K562 (cell line): ENCODE measurements around the gene ACSBG1. TPM values are rescaled to one million over a fixed set of nuclear protein-coding genes. Genes with fewer than 3 reads are reported as not detected.
A peak's percentile ranks its signal among the peaks of the same experiment; 100 is the strongest.

Source experiments
- ATAC-seq: fragments of 200-7000 bp; cut with Tn5 transposase; 3 replicates; pipeline ENCODE4 v1.9.1; 2020; ENCODE audit warnings: moderate library complexity
- BruUV-seq: library from RNA; stranded (reverse); fragments of 400-500 nt; replicated peaks from 2 replicates; lab custom pipeline; 2021; lab: Mats Ljungman, UMichigan
- CTCF ChIA-PET: fragments of 300-600 bp; formaldehyde crosslinking; extraction: SDS; loops from one replicate; lab custom pipeline; 2021; ENCODE audit warnings: low intra/inter-chr PET ratio; lab: Yijun Ruan, JAX
- POLR2A ChIA-PET: fragments of 300-600, 350-650 bp; sonication (Branson Sonifier 250); formaldehyde crosslinking; extraction: SDS; loops from one replicate; lab custom pipeline; 2021; ENCODE audit warnings: antibody characterized with exemption, inconsistent platforms; lab: Yijun Ruan, JAX
- DNase-seq, 4 experiments: peaks; one replicate each; pipeline versions ENCODE4 v3.0.0 to v3.0.0-alpha.2; 2011 to 2018; ENCODE audit warnings: low spot score in 3 of 4, mixed read lengths in 3 of 4; ENCODE audit errors: extremely low read depth in 1 of 4
- FAIRE-seq: peaks from 2 replicates; lab custom pipeline; 2011; peaks lifted over from hg19 to GRCh38; lab: Jason Lieb, UNC
- H2AFZ ChIP-seq: 2 replicates; pipeline ENCODE4 v1.6.0; 2011; ENCODE audit warnings: low read depth, low read length, control low read depth, inconsistent platforms
- H3K27ac ChIP-seq: fragments of 200-600 bp; 3 replicates; pipeline ENCODE4 v1.8.0; 2011; ENCODE audit warnings: low read depth, mild to moderate bottlenecking, control low read depth, inconsistent platforms, low read length, moderate library complexity, mixed read lengths; ENCODE audit errors: extremely low read depth
- H3K27me3 ChIP-seq, 2 experiments: fragments of 300-600 bp in 1 of 2; 2 replicates in 1 of 2; 3 replicates in 1 of 2; pipeline versions ENCODE4 v1.6.0 to v1.8.0; 2011; ENCODE audit warnings: inconsistent platforms in 2 of 2, low read length in 2 of 2, mild to moderate bottlenecking in 1 of 2, mixed read lengths in 1 of 2, moderate library complexity in 1 of 2; ENCODE audit not compliant: control insufficient read depth in 2 of 2, insufficient read depth in 2 of 2
- H3K36me3 ChIP-seq: fragments of 300-600 bp; 3 replicates; pipeline ENCODE4 v1.8.0; 2011; ENCODE audit warnings: mild to moderate bottlenecking, low read length, inconsistent platforms; ENCODE audit not compliant: control insufficient read depth, insufficient read depth
- H3K4me1 ChIP-seq, 2 experiments: fragments of 200-600 bp in 1 of 2; replicated peaks in 1 of 2; 2 replicates in 1 of 2; 3 replicates in 1 of 2; pipeline versions ENCODE4 v1.5.1 to v1.8.0; 2011; ENCODE audit warnings: inconsistent platforms in 2 of 2, low read length in 2 of 2, mild to moderate bottlenecking in 1 of 2, mixed read lengths in 1 of 2, moderate library complexity in 1 of 2; ENCODE audit not compliant: control insufficient read depth in 2 of 2, insufficient read depth in 2 of 2
- H3K4me2 ChIP-seq: 2 replicates; pipeline ENCODE4 v1.6.1; 2011; ENCODE audit warnings: low read length, control low read depth, inconsistent platforms, mixed read lengths; ENCODE audit not compliant: insufficient read depth
- H3K4me3 ChIP-seq: fragments of 200-600 bp; sonication (generic), shearing (Covaris generic); 2 replicates; pipeline ENCODE4 v1.5.1; 2016; ENCODE audit warnings: control low read depth, inconsistent platforms
- H3K79me2 ChIP-seq: fragments of 200-600 bp; 3 replicates; pipeline ENCODE4 v1.8.0; 2011; ENCODE audit warnings: low read length, inconsistent platforms; ENCODE audit not compliant: control insufficient read depth, insufficient read depth
- H3K9ac ChIP-seq, 2 experiments: 2 replicates each; pipeline versions ENCODE4 v1.6.0 to v1.6.1; 2011; ENCODE audit warnings: low read depth in 2 of 2, low read length in 2 of 2, control low read depth in 1 of 2, inconsistent platforms in 1 of 2, mild to moderate bottlenecking in 1 of 2, mixed read lengths in 1 of 2; ENCODE audit not compliant: insufficient read depth in 1 of 2
- H3K9me1 ChIP-seq: one replicate; pipeline ENCODE4 v1.6.0; 2011; ENCODE audit warnings: inconsistent platforms, mild to moderate bottlenecking, low read length, moderate library complexity; ENCODE audit not compliant: control insufficient read depth, insufficient read depth
- H3K9me3 ChIP-seq: replicated peaks from 2 replicates; pipeline ENCODE4 v1.5.1; 2011; ENCODE audit warnings: low read depth, low read length, inconsistent platforms; ENCODE audit not compliant: control insufficient read depth, insufficient read depth
- H4K20me1 ChIP-seq: replicated peaks from 2 replicates; pipeline ENCODE4 v1.6.1; 2011; ENCODE audit warnings: low read length, inconsistent platforms, mixed read lengths; ENCODE audit not compliant: control insufficient read depth, insufficient read depth
- CTCFL ChIP-seq: IDR thresholded peaks from 2 replicates; pipeline ENCODE4 v1.6.1; 2011; ENCODE audit warnings: borderline replicate concordance, low read depth, mild to moderate bottlenecking, moderate library complexity, low read length; ENCODE audit not compliant: insufficient read depth, poor library complexity, severe bottlenecking
- DPF2 ChIP-seq: fragments of 450-650 bp; IDR thresholded peaks from 2 replicates; pipeline ENCODE4 v1.6.1; 2016
- GATA2 ChIP-seq: sonication (generic); formaldehyde crosslinking; IDR thresholded peaks from 2 replicates; pipeline ENCODE4 v1.4.0; 2020; ENCODE audit warnings: mild to moderate bottlenecking, missing genetic modification reagents
- WGBS: fragments of 100-300 bp; shearing (Covaris generic); methylation state at CpG from one replicate; pipeline ENCODE4 v1.1.6; 2016; ENCODE audit warnings: low coverage, mixed read lengths; ENCODE audit not compliant: insufficient coverage; ENCODE audit errors: missing lambda C conversion rate; 5-methylcytosine and 5-hydroxymethylcytosine counted together
- in situ Hi-C: fragments of 300-500 bp; cut with MboI; formaldehyde crosslinking; loops from 4 replicates; pipeline ENCODE4 v1.15.0; 2018; ENCODE audit warnings: inconsistent platforms, mixed read lengths
- intact Hi-C: fragments of 100-400 bp; cut with micrococcal nuclease; formaldehyde crosslinking; loops from 2 replicates; pipeline ENCODE4 v1.14.2; 2022
- polyA plus RNA-seq, 8 experiments: library from polyadenylated mRNA; depleted of rRNA in 4 of 8; stranded (reverse) in 5 of 8; unstranded in 3 of 8; fragments of >200 nt; fragmentation: Nextera tagmentation in 2 of 8; fragmentation: Illumina TruSeq in 1 of 8; extraction: Ambion mirVana in 2 of 8; extraction: Trizol in 1 of 8; gene quantifications; 2 replicates each; pipeline versions ENCODE4 v1.2.1 to v1.2.3, GENCODE V29; 2011 to 2014; ENCODE audit warnings: inconsistent platforms in 1 of 8, missing spikeins in 1 of 8
- total RNA-seq, 7 experiments: library from RNA; depleted of rRNA in 6 of 7; stranded (reverse); fragments of >200 nt in 6 of 7; fragmentation: Illumina TruSeq in 2 of 7; extraction: Trizol in 2 of 7; gene quantifications; 2 replicates each; pipeline versions ENCODE4 v1.2.1 to v1.2.3, GENCODE V29; 2011 to 2021; ENCODE audit warnings: low replicate concordance in 1 of 7

Gene ACSBG1
- total and polyA plus RNA-seq, 9 of the 15 experiments (the other 6 are each of a cell fraction or from before 2014, with no cell fraction given): 0.36 to 6.4 (median 2.5) TPM

DNA sequence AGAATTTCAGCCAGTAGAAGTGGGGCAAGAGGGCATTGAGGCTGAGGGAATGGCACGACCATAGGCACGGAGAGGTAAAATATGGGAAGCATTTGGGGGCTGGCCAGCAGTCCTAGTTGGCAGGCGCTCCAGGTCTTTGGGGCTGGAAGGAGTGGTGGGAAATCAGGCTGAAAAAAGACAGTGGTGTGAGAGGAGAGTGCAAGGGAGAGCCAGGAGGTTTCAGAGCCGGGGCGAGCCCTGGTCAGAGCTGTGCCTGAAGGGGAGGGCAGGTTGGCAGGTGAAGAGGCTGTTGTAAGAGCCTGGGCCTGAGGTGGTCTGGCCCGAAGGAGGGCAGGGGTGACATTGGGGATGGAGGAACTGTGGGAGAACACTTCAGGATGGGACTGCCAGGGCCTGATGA is 86.8 kb downstream of the ACSBG1 start:
- in situ Hi-C loops: no loop called here
- ChIA-PET POLR2A (interaction anchor here (0.6 to 1.6 kb wide), 12 partner anchors 9 to 98 kb away, joined by 3 to 7 read pairs (median 3); partner anchors contain the start of gene CIB2), CTCF (no interaction called here)
- WGBS: 60% methylated on average over 6 of the region's 6 CpGs
- Histone ChIP-seq H3K4me1 (peaks cover 20 to 23% of the 10 kb centered on the region in 2 experiments; a peak in 4 of 5 replicates), H3K4me3 (no peak overlapping the region), H2AFZ (no peak overlapping the region; the same call in 1 of the 2 replicates), H3K4me2 (peak overlapping the region; percentile 3; the same call in 1 of the 2 replicates), H3K27ac (no peak overlapping the region), H3K9ac (peak overlapping the region in 1 of 2 experiments; percentile 77; a peak in 2 of 4 replicates), H3K9me3 (no peaks in the 10 kb centered on the region), H3K36me3 (peaks cover 6% of the 10 kb centered on the region; the same call in 1 of the 3 replicates), H3K79me2 (peaks cover 27% of the 10 kb centered on the region), H3K9me1 (no peaks in the 10 kb centered on the region), H3K27me3 (no peaks in the 10 kb centered on the region), H4K20me1 (peaks cover 2% of the 10 kb centered on the region)
- no peak for TF ChIP-seq CTCFL
- TF ChIP-seq GATA2 (CRISPR knock-in tag): 0 out of 2 replicates have a peak, but pooled peaks have one; percentile 1
- TF ChIP-seq DPF2: 0 out of 2 replicates have a peak, but pooled peaks have one; percentile 10
- intact Hi-C loops: no loop called here
- no peak for FAIRE-seq
- no TSS peak for BruUV-seq
- ATAC-seq: no peak
- DNase-seq: no peak
